OCI-LY3 (cell line): ENCODE measurements around the gene PIK3R4.

ENCODE experiments used
- CTCF ChIP-seq: fragments of 200-600, 300-600 bp; sonication (generic); IDR thresholded peaks from 2 replicates; pipeline ENCODE4 v1.5.1; 2014; ENCODE audit warnings: antibody characterized with exemption, low read length, low read depth
- EZH2phosphoT487 ChIP-seq: fragments of 200-600 bp; shearing (Covaris generic); IDR thresholded peaks from 2 replicates; pipeline ENCODE4 v1.6.1; 2018; ENCODE audit warnings: antibody characterized with exemption, mixed run types, low read depth

DNA sequence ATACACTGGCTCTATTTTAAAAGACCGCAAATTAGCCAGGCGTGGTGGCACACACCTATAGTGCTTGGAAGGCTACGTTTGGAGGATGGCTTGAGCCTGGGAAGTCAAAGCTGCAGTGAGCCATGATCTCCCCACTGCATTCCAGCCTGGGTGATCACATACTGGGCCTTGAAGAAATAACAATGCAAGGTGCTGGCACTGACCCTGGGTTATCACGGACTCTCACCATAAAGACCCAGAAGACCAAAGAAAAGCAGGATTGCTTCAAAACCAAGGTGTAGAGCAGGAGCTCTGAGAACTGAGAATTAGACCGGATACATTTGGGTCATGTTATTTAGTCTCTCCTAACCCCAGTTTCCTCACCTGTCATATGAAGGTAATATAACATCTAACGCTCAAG is 14.8 kb downstream of the PIK3R4 start:
- TF ChIP-seq CTCF (no peak), EZH2phosphoT487 (no peak)
